NCI-H460 (cell line): Measurements from ENCODE around the gene MAP2. TPM values are rescaled to one million over a fixed set of nuclear protein-coding genes. Genes with fewer than 3 reads are reported as not detected.

Source experiments
- DNase-seq: peaks from one replicate; pipeline ENCODE4 v3.0.0-alpha.2; 2016; ENCODE audit warnings: low read depth; ENCODE audit errors: extremely low read depth
- total RNA-seq: library from RNA; depleted of rRNA; stranded (reverse); fragments of >200 nt; shearing (Covaris generic); gene quantifications from 2 replicates; pipeline ENCODE4 v1.2.3, GENCODE V29; 2014

MAP2 gene
- total RNA-seq, 1 experiment from 2014 or later, result 28.0 TPM

- no peak for DNase-seq
Observed at GRCh38 chr2:209523867-209524266, 100.0 kb downstream of the MAP2 start.

- no peak for DNase-seq
Observed at GRCh38 chr2:209525331-209525730, 101.5 kb downstream of the MAP2 start.

- no peak for DNase-seq
Observed at GRCh38 chr2:209525834-209526281, 102.0 kb downstream of the MAP2 start.

GRCh38 chr2:209526561-209526960, 102.7 kb downstream of the MAP2 start:
- no peak for DNase-seq

- DNase-seq, result no peak
Observed at GRCh38 chr2:209529579-209529978, 105.7 kb downstream of the MAP2 start.

- no peak for DNase-seq
Observed at GRCh38 chr2:209532321-209532720, 108.5 kb downstream of the MAP2 start.

GRCh38 chr2:209533391-209533790, 109.5 kb downstream of the MAP2 start:
- no peak for DNase-seq

- DNase-seq, result no peak
Observed at GRCh38 chr2:209534228-209534627, 110.4 kb downstream of the MAP2 start.

GRCh38 chr2:209536363-209536762, 112.5 kb downstream of the MAP2 start:
- DNase-seq, result no peak

GRCh38 chr2:209547726-209548125, 123.9 kb downstream of the MAP2 start:
- no peak for DNase-seq

- no peak for DNase-seq
Observed at GRCh38 chr2:209549589-209549988, 125.7 kb downstream of the MAP2 start.

- DNase-seq, result no peak
Observed at GRCh38 chr2:209553913-209554312, 130.1 kb downstream of the MAP2 start.

GRCh38 chr2:209556354-209556961, 132.6 kb downstream of the MAP2 start:
- peak; percentile 51 for DNase-seq

GRCh38 chr2:209560911-209561310, 137.1 kb downstream of the MAP2 start:
- DNase-seq, result no peak

GRCh38 chr2:209563453-209563852, 139.6 kb downstream of the MAP2 start:
- no peak for DNase-seq

- DNase-seq, result no peak
Observed at GRCh38 chr2:209564816-209565215, 141.0 kb downstream of the MAP2 start.

- no peak for DNase-seq
Observed at GRCh38 chr2:209565896-209566582, 142.2 kb downstream of the MAP2 start.

- no peak for DNase-seq
Observed at GRCh38 chr2:209570194-209570593, 146.3 kb downstream of the MAP2 start.

- DNase-seq, result no peak
Observed at GRCh38 chr2:209574515-209574914, 150.7 kb downstream of the MAP2 start.

GRCh38 chr2:209577376-209578357, 153.8 kb downstream of the MAP2 start:
- peak; percentile 16 for DNase-seq

- DNase-seq, result no peak
Observed at GRCh38 chr2:209578394-209579001, 154.7 kb downstream of the MAP2 start.
